Right lobe of liver (tissue), 6 donors: ENCODE data around the gene GTSE1. TPM values are rescaled to one million over a fixed set of nuclear protein-coding genes. Genes with fewer than 3 reads are reported as not detected.
A peak's percentile ranks its signal among the peaks of the same experiment; 100 is the strongest.
"Not testable (repeated sequence)": the region's sequence is repeated elsewhere in the genome, so short reads cannot be mapped to it uniquely, and the experiment has no call there.

ENCODE experiments used
- ATAC-seq, 4 donors: fragments of 200-7000 bp; cut with Tn5 transposase; one replicate each; pipeline ENCODE4 v1.9.1; 2020; ENCODE audit warnings: mild to moderate bottlenecking in 4 of 4, moderate library complexity in 4 of 4
- DNase-seq, 3 donors: peaks; one replicate each; pipeline ENCODE4 v3.0.0-alpha.2; 2020
- H3K27ac ChIP-seq, 3 donors: fragments of 200-600 bp; one replicate each; pipeline ENCODE4 v1.8.0; 2022
- H3K27me3 ChIP-seq, 2 donors: fragments of 200-600 bp; one replicate each; pipeline ENCODE4 v1.8.0; 2022
- H3K36me3 ChIP-seq, 4 donors: fragments of 200-600 bp; sonication (generic) in 1 of 4; one replicate each; pipeline versions ENCODE4 v1.5.1 to v1.8.0; 2017 to 2022; ENCODE audit warnings: control low read depth in 1 of 4
- H3K4me1 ChIP-seq, 4 donors: fragments of 200-600 bp; sonication (generic) in 1 of 4; one replicate each; pipeline versions ENCODE4 v1.5.1 to v1.8.0; 2017 to 2022; ENCODE audit warnings: control low read depth in 1 of 4
- H3K4me3 ChIP-seq, 3 donors: fragments of 200-600 bp; one replicate each; pipeline ENCODE4 v1.8.0; 2022
- H3K9me3 ChIP-seq, 4 donors: fragments of 200-600 bp; sonication (generic) in 1 of 4; one replicate each; pipeline versions ENCODE4 v1.5.1 to v1.8.0; 2017 to 2022; ENCODE audit warnings: control low read depth in 1 of 4
- CTCF ChIP-seq, 4 donors: fragments of 200-600 bp in 3 of 4; fragments of 450-650 bp in 1 of 4; IDR thresholded peaks; one replicate each; pipeline versions ENCODE4 v1.5.1 to v1.8.0; 2016 to 2022; ENCODE audit warnings: antibody characterized with exemption in 4 of 4, mild to moderate bottlenecking in 2 of 4
- POLR2A ChIP-seq: fragments of 450-650 bp; IDR thresholded peaks from one replicate; pipeline ENCODE4 v1.6.1; 2017; ENCODE audit warnings: antibody characterized with exemption, mild to moderate bottlenecking
- WGBS: methylation state at CpG from one replicate; pipeline ENCODE4 v1.1.6; 2018; ENCODE audit warnings: low coverage, low lambda C conversion rate; ENCODE audit not compliant: insufficient coverage; ENCODE audit errors: missing lambda C conversion rate; 5-methylcytosine and 5-hydroxymethylcytosine counted together
- intact Hi-C, 2 donors: fragments of 100-400 bp; cut with DNase I; formaldehyde crosslinking; loops; one replicate each; pipeline versions ENCODE4 v1.11.2 to v1.14.1; 2022
- total RNA-seq, 6 experiments: library from RNA; depleted of rRNA in 2 of 6; stranded (reverse); fragments of >200 nt in 2 of 6; fragmentation: NEBNext Ultra II Directional in 3 of 6; extraction: Animal tissue kit (Norgen Biotek cat#: 25700) in 3 of 6; gene quantifications; one replicate each; pipeline versions ENCODE4 v1.1.0 to v1.2.4, GENCODE V29; 2016 to 2023
- donor health status: DM: no; HTN: yes; CAD: no.
- donor health status: DM: no; HTN: no; CAD: no.
- donor health status: DM: no; HTN: no; CAD: no.
- donor health status: DM: no; HTN: yes; CAD: no.
- donor health status: DM: no; HTN: yes; CAD: no.

The GTSE1 gene
- total RNA-seq, 6 experiments from 2014 or later: 0.15 to 0.84 (median 0.52) TPM

DNA sequence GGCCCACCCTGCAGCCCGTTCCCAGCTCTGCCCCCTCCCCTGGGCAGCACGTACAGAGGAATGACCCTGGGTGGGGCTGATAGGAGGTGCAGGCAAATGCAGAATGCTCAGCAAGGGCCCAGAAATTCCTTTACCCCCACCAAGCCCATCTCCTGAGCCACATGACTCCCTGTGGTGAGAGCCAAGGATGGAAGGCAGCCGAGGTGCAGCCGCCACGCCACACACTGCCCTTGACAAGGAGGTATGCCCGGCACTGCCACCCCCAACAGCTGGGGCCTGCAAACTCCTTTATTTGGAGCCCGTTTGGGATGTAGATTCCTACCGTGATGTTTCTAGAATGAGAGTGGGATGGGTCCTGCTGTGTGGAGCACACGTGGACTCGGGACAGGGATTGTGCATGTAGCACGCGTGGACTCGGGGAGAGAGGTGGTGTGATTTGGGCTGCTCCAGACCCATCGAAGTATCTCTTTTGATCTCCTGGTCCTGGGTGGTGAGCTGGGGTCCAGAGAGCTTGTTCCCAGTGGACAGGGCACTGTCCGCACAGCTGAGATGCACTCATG, 12.9 kb downstream of the GTSE1 start:
- no peak overlapping the region for H3K4me3 ChIP-seq
- no peaks in the 10 kb centered on the region for H3K36me3 ChIP-seq
- no peak overlapping the region for H3K27ac ChIP-seq
- DNase-seq (no peak), ATAC-seq (no peak)
- H3K4me1 ChIP-seq: no peaks in the 10 kb centered on the region
- no peaks in the 10 kb centered on the region for H3K27me3 ChIP-seq
- TF ChIP-seq CTCF (IDR thresholded peaks at IDR 0.05): no peak
- no peak for TF ChIP-seq POLR2A
- 100% methylated on average over 1 of the region's 15 CpGs for WGBS
- H3K9me3 ChIP-seq: no peaks in the 10 kb centered on the region
- intact Hi-C loops: loop anchor here (5.0 kb wide), 2 partner anchors 187 to 317 kb away; no protein-coding TSS in a partner anchor

- 100% methylated on average over 1 of the region's 8 CpGs for WGBS
- intact Hi-C loops: loop anchor here (5.0 kb wide), 2 partner anchors 190 to 320 kb away; no protein-coding TSS in a partner anchor
- Histone ChIP-seq H3K9me3 (no peaks in the 10 kb centered on the region), H3K27ac (no peak overlapping the region), H3K27me3 (no peaks in the 10 kb centered on the region), H3K4me3 (no peak overlapping the region), H3K4me1 (no peaks in the 10 kb centered on the region), H3K36me3 (no peaks in the 10 kb centered on the region)
- no peak for DNase-seq
- no peak for TF ChIP-seq CTCF (IDR thresholded peaks at IDR 0.05)
- no peak for TF ChIP-seq POLR2A
- ATAC-seq: no peak
These were observed 15.4 kb downstream of the GTSE1 start for GRCh38 chr22:46312056-46312455.

- peak in 1 of 3 donors; percentile 1 for DNase-seq
- not testable (repeated sequence) for ATAC-seq, H3K27me3 ChIP-seq, H3K36me3 ChIP-seq, H3K4me1 ChIP-seq, H3K27ac ChIP-seq, H3K9me3 ChIP-seq, H3K4me3 ChIP-seq
- intact Hi-C loops: loop anchor here (5.0 kb wide), 2 partner anchors 191 to 321 kb away; no protein-coding TSS in a partner anchor
- WGBS: 92% methylated on average over 2 of the region's 2 CpGs
These were observed 16.2 kb downstream of the GTSE1 start for GRCh38 chr22:46312848-46313247.

DNA sequence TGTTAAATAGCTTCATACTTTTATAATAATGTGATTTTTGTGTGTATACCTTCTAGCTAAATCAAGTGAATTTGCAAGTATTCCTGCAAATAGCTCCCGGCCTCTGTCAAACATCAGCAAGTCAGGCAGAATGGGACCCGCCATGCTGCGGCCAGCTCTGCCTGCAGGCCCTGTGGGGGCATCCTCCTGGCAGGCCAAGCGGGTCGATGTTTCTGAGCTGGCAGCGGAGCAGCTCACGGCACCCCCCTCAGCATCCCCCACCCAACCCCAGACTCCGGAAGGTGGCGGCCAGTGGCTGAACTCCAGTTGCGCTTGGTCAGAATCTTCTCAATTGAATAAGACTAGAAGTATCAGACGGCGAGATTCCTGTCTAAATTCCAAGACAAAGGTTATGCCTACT, 19.3 kb downstream of the GTSE1 start:
- Histone ChIP-seq H3K4me3 (no peak overlapping the region), H3K27me3 (no peaks in the 10 kb centered on the region), H3K4me1 (no peaks in the 10 kb centered on the region), H3K27ac (no peak overlapping the region), H3K36me3 (no peaks in the 10 kb centered on the region), H3K9me3 (no peaks in the 10 kb centered on the region)
- TF ChIP-seq POLR2A (no peak), CTCF (IDR thresholded peaks at IDR 0.05) (no peak)
- WGBS: 96% methylated on average over 12 of the region's 12 CpGs
- DNase-seq: no peak
- intact Hi-C loops: no loop called here
- ATAC-seq: no peak

- ATAC-seq: no peak
- Histone ChIP-seq H3K36me3 (no peaks in the 10 kb centered on the region), H3K4me3 (no peak overlapping the region), H3K27ac (no peak overlapping the region), H3K4me1 (no peaks in the 10 kb centered on the region), H3K27me3 (no peaks in the 10 kb centered on the region), H3K9me3 (no peaks in the 10 kb centered on the region)
- peak in 1 of 3 donors; percentile 44 for DNase-seq
- no peak for TF ChIP-seq POLR2A
- no peak for TF ChIP-seq CTCF (IDR thresholded peaks at IDR 0.05)
- WGBS: 69% methylated on average over 8 of the region's 20 CpGs
- intact Hi-C loops: no loop called here
These were observed 21.0 kb downstream of the GTSE1 start for GRCh38 chr22:46317646-46318045.
